ENCODE results near the gene SDK1.

DNA sequence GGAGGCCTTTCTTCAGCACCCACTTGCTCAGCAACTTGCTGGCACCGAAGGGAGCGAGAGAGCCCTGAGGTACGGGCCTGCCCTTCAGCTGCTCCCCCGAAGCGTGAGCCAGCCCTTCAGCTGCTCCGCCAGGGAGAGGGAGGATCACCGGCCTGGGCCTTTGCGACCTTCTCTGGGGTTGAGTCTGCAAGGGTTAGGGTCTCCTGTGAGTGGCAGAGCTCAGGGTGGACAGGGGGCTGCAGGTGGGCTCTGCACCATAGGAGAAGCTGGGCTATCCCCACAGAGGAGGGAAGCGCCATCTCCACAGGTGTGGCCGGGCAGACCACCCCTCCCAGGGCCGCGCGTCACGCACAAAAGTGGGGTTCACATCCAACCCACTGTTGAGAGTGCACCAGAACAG lies 890.5 kb downstream of the SDK1 start:
- no peak for TF ChIP-seq POLR2A (IDR thresholded peaks at IDR 0.05)
- TF ChIP-seq, protein P1, sequence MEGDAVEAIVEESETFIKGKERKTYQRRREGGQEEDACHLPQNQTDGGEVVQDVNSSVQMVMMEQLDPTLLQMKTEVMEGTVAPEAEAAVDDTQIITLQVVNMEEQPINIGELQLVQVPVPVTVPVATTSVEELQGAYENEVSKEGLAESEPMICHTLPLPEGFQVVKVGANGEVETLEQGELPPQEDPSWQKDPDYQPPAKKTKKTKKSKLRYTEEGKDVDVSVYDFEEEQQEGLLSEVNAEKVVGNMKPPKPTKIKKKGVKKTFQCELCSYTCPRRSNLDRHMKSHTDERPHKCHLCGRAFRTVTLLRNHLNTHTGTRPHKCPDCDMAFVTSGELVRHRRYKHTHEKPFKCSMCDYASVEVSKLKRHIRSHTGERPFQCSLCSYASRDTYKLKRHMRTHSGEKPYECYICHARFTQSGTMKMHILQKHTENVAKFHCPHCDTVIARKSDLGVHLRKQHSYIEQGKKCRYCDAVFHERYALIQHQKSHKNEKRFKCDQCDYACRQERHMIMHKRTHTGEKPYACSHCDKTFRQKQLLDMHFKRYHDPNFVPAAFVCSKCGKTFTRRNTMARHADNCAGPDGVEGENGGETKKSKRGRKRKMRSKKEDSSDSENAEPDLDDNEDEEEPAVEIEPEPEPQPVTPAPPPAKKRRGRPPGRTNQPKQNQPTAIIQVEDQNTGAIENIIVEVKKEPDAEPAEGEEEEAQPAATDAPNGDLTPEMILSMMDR (IDR thresholded peaks at IDR 0.05), result no peak
